Stimulated activated memory B cell treated with anti-CD40 and anti-IgM and Interleukin-4, amounts not matched to agents 10 μg/mL and 1 μg/mL and 100 μg/mL, for 72 hours (primary cell): Measurements from ENCODE around the gene SP140L.
A peak's percentile ranks its signal among the peaks of the same experiment; 100 is the strongest.

Experiments
- ATAC-seq: fragments of 150-1000 bp; cut with Tn5 transposase; 2 replicates; pipeline ENCODE4 v1.10.0; 2021
- H3K27ac Mint-ChIP-seq: one replicate; pipeline ENCODE4 v1.8.0; 2022; ENCODE audit warnings: mild to moderate bottlenecking, mixed read lengths
- H3K27me3 Mint-ChIP-seq: one replicate; pipeline ENCODE4 v1.8.0; 2022; ENCODE audit warnings: mixed read lengths
- H3K36me3 Mint-ChIP-seq: one replicate; pipeline ENCODE4 v1.8.0; 2022; ENCODE audit warnings: mixed read lengths
- H3K4me1 Mint-ChIP-seq: one replicate; pipeline ENCODE4 v1.8.0; 2022; ENCODE audit warnings: mixed read lengths
- H3K4me3 Mint-ChIP-seq: one replicate; pipeline ENCODE4 v1.8.0; 2022; ENCODE audit warnings: mild to moderate bottlenecking, moderate library complexity, mixed read lengths
- H3K9me3 Mint-ChIP-seq: one replicate; pipeline ENCODE4 v1.8.0; 2022; ENCODE audit warnings: mixed read lengths

The SP140L gene

DNA sequence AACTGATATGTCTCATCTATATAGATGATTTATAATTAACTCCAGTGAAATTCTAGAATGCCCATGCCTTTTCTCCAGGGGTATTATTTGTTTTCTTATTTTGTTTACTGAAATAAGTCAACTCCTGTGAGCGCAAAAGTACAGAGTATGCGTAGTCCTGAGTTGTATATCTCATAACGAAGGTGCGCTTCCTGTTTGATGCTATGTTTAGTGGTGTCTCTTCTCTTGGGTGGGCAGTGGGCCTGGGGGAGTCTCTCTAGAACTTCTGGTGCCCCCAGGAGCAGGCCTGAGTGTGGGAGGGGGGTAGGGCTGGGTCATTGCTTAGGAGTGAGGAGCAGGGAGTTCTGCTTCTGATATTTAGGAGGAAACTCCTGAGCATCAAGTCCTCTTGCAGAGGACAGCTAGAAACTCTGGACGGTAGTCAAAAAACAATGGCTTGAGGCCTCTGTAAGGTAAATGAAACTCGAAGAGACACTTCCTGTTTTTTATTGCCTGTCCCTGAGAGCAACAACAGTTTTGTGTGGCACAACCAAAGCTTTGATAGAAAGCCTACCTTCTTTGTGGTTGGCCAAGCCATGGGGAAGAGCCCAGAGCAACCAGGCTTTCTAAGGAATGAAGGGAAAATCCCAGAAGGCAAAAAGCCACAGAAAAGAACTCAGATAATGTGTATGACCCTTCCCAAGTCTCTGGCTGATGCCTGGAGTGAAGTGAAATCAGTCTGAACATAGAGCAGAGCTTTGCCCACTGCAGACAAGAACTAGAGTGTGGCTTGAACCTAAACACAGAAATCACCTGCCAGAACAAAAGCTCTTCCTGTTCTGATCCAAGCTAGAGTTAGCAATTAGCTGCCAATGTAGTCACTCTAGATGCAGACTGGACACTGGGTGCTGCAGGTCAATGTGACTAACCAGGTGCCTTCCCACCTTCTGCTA lies 8.5 kb upstream of the SP140L start:
- no peaks in the 10 kb centered on the region for H3K27me3 Mint-ChIP-seq
- no peaks in the 10 kb centered on the region for H3K9me3 Mint-ChIP-seq
- ATAC-seq = peak; percentile 76
- peaks cover 74% of the 10 kb centered on the region for H3K4me1 Mint-ChIP-seq
- H3K36me3 Mint-ChIP-seq = peaks cover 44% of the 10 kb centered on the region
- peak overlapping the region; percentile 99 for H3K27ac Mint-ChIP-seq
- peak overlapping the region; percentile 49 for H3K4me3 Mint-ChIP-seq

DNA sequence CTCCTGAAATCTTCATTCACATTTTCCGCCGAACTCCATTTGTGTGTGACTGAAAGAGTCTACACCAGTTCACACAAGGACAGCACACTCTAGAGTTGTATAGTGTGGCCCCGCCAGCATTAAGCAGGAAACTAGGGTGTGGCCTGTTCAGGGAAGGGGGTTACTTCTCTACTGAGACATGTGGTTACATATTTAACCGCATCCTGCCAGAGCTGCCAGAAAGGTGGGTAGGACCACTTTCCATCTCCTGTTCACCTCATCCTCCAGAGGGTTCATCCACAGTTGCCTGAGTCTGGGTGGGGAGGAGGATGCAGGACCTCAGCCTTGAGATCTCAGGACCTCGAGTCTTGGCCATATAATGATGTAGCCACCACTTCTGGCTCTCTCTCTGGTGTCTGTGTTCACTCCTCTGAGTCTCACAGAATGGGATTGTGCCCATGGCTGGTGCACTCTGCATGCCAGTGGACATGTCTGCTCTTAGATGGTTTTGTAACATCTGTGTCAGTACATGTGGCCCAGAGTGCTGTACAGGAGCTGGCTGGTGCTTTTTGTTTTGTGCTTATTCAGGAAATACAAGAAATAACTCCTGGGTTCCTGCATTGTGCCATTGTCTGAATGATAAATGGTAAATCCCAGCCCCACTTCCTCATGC lies 7.7 kb upstream of the SP140L start:
- Mint-ChIP-seq H3K36me3 (peaks cover 35% of the 10 kb centered on the region), H3K27me3 (no peaks in the 10 kb centered on the region), H3K4me3 (peak overlapping the region; percentile 27), H3K4me1 (peaks cover 66% of the 10 kb centered on the region), H3K9me3 (no peaks in the 10 kb centered on the region), H3K27ac (peak overlapping the region; percentile 99)
- peak; percentile 95 for ATAC-seq

GRCh38 chr2:230321031-230321430 lies 6.0 kb upstream of the SP140L start:
- Mint-ChIP-seq H3K36me3 (peaks cover 20% of the 10 kb centered on the region), H3K27me3 (no peaks in the 10 kb centered on the region), H3K27ac (peak overlapping the region; percentile 99), H3K4me1 (peaks cover 71% of the 10 kb centered on the region), H3K4me3 (no peak overlapping the region), H3K9me3 (no peaks in the 10 kb centered on the region)
- ATAC-seq = no peak

DNA sequence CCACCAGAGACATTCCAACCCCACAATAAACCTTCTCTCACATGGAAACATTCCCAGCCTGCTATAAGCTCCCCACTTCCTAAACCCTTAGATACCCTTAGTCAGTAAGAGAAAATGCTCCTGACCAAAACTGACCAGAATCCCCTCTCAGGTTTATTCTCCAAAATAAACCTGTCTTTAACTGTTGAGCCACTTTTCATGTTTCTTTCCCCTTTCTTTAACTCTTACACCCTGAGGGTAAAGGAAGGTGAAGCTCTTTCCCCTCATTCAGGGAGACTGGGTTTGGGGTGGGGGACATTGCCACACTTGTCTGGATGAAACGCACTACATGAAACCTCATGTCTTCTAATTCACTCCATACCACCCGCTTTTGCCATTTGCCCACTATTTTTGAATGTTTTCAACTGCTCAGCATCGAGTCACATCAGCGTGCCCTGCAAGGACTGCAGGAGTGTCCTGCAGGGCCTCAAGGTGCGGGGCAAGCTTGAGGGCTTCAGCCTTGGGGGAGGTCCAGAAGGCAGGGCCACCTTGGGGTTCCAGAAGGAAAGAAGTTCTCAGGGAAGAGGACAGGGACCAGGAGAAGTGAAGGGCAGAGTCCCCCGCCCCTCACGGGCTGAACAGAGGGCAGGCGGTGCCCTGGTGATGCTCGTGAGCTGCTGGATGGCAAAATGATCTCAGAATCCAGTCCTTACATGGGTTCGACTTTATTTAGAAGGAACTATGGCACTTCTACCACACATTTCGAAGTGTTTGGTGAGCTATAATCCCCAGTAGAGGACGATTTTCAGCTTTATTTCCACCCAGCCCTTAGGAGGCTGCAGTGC lies 4.2 kb upstream of the SP140L start:
- Mint-ChIP-seq H3K4me1 (peaks cover 68% of the 10 kb centered on the region), H3K36me3 (peaks cover 14% of the 10 kb centered on the region), H3K9me3 (no peaks in the 10 kb centered on the region), H3K27me3 (no peaks in the 10 kb centered on the region), H3K4me3 (no peak overlapping the region), H3K27ac (peak overlapping the region; percentile 99)
- ATAC-seq = no peak

- Mint-ChIP-seq H3K4me3 (no peak overlapping the region), H3K27me3 (no peaks in the 10 kb centered on the region), H3K36me3 (peaks cover 15% of the 10 kb centered on the region), H3K4me1 (peaks cover 65% of the 10 kb centered on the region), H3K9me3 (no peaks in the 10 kb centered on the region), H3K27ac (no peak overlapping the region)
- no peak for ATAC-seq
These were observed 3.4 kb upstream of the SP140L start for GRCh38 chr2:230323385-230324106.

- no peak for ATAC-seq
- H3K27me3 Mint-ChIP-seq = no peaks in the 10 kb centered on the region
- H3K4me1 Mint-ChIP-seq = peaks cover 65% of the 10 kb centered on the region
- H3K36me3 Mint-ChIP-seq = peaks cover 24% of the 10 kb centered on the region
- H3K27ac Mint-ChIP-seq = peak overlapping the region; percentile 56
- no peaks in the 10 kb centered on the region for H3K9me3 Mint-ChIP-seq
- H3K4me3 Mint-ChIP-seq = no peak overlapping the region
These were observed 2.5 kb upstream of the SP140L start for GRCh38 chr2:230324503-230324902.

DNA sequence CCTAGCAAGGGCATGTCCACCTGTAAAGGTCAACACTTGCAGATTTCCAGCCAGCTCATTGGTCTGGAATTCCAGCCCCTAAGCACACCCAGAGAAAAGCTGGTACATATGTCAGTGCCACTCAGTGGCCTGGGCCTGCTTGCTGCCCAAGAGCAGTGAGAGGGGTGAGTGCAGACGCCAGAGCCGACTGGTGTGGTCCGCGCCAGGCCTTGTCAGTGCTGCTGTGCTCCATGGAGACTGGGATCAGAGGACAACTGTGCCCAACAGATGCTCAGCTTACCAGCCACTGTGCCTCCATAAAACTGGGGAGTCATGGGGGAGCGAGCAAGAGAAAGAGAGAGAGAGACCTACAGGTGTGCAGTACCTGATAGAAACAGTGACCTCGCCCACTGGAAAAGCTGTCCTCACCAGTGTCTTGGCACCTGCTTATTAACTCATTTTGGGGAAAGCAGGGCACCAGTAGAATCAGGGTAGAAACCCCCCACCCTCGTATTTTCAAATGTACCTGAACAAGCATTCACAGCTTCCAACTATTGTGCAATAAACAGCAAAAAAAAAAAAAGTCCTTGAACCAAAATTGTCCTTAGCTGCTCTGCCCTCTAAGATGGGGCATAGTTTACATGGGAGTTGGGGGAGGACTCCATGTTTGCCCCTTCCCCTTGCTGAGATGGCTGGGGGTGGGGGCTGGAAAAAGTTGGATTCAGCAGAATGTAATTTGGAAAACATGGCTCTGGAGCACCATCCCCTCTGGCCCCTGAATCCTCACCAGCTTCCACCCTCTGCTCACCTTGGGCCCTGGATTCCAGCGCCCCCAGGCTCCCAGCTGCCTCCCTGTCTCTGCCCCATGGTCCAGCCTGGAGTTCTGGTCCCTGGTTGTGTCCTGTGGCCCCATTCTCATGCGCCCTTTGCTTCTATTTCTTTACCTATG lies 1.4 kb upstream of the SP140L start:
- no peaks in the 10 kb centered on the region for H3K9me3 Mint-ChIP-seq
- H3K27ac Mint-ChIP-seq = peak overlapping the region; percentile 56
- H3K27me3 Mint-ChIP-seq = no peaks in the 10 kb centered on the region
- H3K36me3 Mint-ChIP-seq = peaks cover 35% of the 10 kb centered on the region
- ATAC-seq = no peak
- H3K4me1 Mint-ChIP-seq = peaks cover 70% of the 10 kb centered on the region
- H3K4me3 Mint-ChIP-seq = peak overlapping the region; percentile 58

DNA sequence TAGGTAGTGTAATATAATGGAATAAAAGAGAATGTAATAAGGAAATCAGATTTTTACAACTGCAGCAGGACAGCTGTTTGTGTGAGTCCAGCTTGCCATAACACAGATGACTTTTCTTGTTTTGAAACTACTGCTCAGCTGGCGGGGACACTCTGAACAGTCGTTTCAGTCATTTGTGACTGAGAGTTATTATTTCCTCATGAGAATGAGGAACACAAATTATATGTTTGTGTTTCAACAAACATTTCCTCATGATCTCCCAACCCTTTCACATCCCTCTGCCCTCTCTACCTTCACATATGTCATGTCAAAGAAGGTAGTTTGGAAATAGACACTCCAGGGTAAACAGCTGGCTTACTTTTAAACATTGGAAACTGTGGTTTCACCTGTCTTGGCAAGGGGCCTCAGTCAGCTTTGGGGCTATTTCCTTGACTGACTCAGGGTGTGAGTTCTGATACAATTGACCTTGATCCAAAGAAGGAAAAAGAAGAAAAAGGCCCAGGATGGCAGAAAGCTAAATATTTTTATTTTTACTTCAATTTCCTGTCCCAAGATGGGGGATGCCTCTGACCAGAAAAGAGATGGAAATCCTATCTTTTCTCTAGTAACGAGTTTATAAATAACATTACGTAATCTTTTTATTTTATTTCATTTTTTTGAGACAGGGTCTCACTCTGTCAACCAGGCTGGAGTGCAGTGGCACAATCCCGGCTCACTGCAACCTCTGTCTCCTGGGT lies 593 bp downstream of the SP140L start:
- peak; percentile 79 for ATAC-seq
- peaks cover 72% of the 10 kb centered on the region for H3K4me1 Mint-ChIP-seq
- no peaks in the 10 kb centered on the region for H3K27me3 Mint-ChIP-seq
- peak overlapping the region; percentile 100 for H3K27ac Mint-ChIP-seq
- peak overlapping the region; percentile 93 for H3K4me3 Mint-ChIP-seq
- peaks cover 39% of the 10 kb centered on the region for H3K36me3 Mint-ChIP-seq
- no peaks in the 10 kb centered on the region for H3K9me3 Mint-ChIP-seq

GRCh38 chr2:230328155-230328458 lies 1.1 kb downstream of the SP140L start:
- no peaks in the 10 kb centered on the region for H3K27me3 Mint-ChIP-seq
- ATAC-seq = no peak
- peaks cover 42% of the 10 kb centered on the region for H3K36me3 Mint-ChIP-seq
- no peaks in the 10 kb centered on the region for H3K9me3 Mint-ChIP-seq
- peak overlapping the region; percentile 61 for H3K4me3 Mint-ChIP-seq
- H3K4me1 Mint-ChIP-seq = peaks cover 75% of the 10 kb centered on the region
- H3K27ac Mint-ChIP-seq = peak overlapping the region; percentile 100

- Mint-ChIP-seq H3K9me3 (no peaks in the 10 kb centered on the region), H3K4me1 (peaks cover 85% of the 10 kb centered on the region), H3K4me3 (peak overlapping the region; percentile 34), H3K27ac (peak overlapping the region; percentile 64), H3K27me3 (no peaks in the 10 kb centered on the region), H3K36me3 (peaks cover 61% of the 10 kb centered on the region)
- no peak for ATAC-seq
These were observed 3.1 kb downstream of the SP140L start for GRCh38 chr2:230329946-230330605.

DNA sequence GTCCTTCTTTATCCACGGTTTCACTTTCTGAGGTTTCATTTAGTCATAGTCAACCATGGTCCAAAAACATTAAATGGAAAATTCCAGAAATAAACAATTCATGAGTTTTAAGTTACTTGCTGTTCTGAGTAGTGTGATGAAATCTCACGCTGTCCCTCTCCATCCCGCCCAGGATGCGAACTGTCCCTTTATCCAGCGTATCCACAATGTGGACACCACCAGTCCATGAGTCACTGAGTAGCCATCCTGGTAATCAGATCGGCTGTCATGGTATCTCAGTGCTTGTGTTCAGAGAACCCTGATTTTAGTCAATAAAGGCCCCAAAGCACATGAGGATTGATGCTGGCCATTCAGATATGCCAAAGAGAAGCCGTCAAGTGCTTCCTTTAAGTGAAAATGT lies 3.7 kb downstream of the SP140L start:
- H3K27me3 Mint-ChIP-seq = no peaks in the 10 kb centered on the region
- no peak for ATAC-seq
- H3K27ac Mint-ChIP-seq = no peak overlapping the region
- peaks cover 85% of the 10 kb centered on the region for H3K4me1 Mint-ChIP-seq
- H3K9me3 Mint-ChIP-seq = no peaks in the 10 kb centered on the region
- peaks cover 67% of the 10 kb centered on the region for H3K36me3 Mint-ChIP-seq
- H3K4me3 Mint-ChIP-seq = no peak overlapping the region

GRCh38 chr2:230335461-230335863 lies 8.5 kb downstream of the SP140L start:
- H3K36me3 Mint-ChIP-seq = peaks cover 69% of the 10 kb centered on the region

GRCh38 chr2:230335864-230336506 lies 9.0 kb downstream of the SP140L start:
- H3K27me3 Mint-ChIP-seq = no peaks in the 10 kb centered on the region
- no peaks in the 10 kb centered on the region for H3K9me3 Mint-ChIP-seq
- ATAC-seq = no peak
- peaks cover 64% of the 10 kb centered on the region for H3K36me3 Mint-ChIP-seq
- no peak overlapping the region for H3K4me3 Mint-ChIP-seq
- H3K4me1 Mint-ChIP-seq = peaks cover 49% of the 10 kb centered on the region
- H3K27ac Mint-ChIP-seq = peak overlapping the region; percentile 45

More at GRCh38 chr2:230335461-230335863, 8.5 kb downstream of the SP140L start:
- H3K4me3 Mint-ChIP-seq = no peak overlapping the region
- H3K4me1 Mint-ChIP-seq = peaks cover 55% of the 10 kb centered on the region
- no peak for ATAC-seq
- no peaks in the 10 kb centered on the region for H3K9me3 Mint-ChIP-seq
- peak overlapping the region; percentile 45 for H3K27ac Mint-ChIP-seq
- no peaks in the 10 kb centered on the region for H3K27me3 Mint-ChIP-seq
